K562 (cell line): Measurements from ENCODE around the gene NKG7. TPM values are rescaled to one million over a fixed set of nuclear protein-coding genes. Genes with fewer than 3 reads are reported as not detected.

Source experiments
- ARID2 ChIP-seq: fragments of 450-650 bp; IDR thresholded peaks from 2 replicates; pipeline ENCODE4 v1.6.1; 2017; ENCODE audit warnings: antibody characterized with exemption, mild to moderate bottlenecking
- CBFB ChIP-seq: sonication (generic); formaldehyde crosslinking; IDR thresholded peaks from 2 replicates; pipeline ENCODE4 v1.4.0; 2020; ENCODE audit warnings: mild to moderate bottlenecking, missing genetic modification reagents
- CCAR2 ChIP-seq: fragments of 200-400 bp; formaldehyde crosslinking; IDR thresholded peaks from 2 replicates; pipeline ENCODE4 v1.6.1; 2017; ENCODE audit warnings: mild to moderate bottlenecking, low read depth, low read length
- EP300 ChIP-seq: IDR thresholded peaks from 2 replicates; pipeline ENCODE4 v1.6.1; 2012; ENCODE audit warnings: low read length, improper control_type of control experiment
- HNRNPLL ChIP-seq: fragments of 200-400 bp; formaldehyde crosslinking; IDR thresholded peaks from 2 replicates; pipeline ENCODE4 v1.6.1; 2017; ENCODE audit warnings: low read length, low read depth, mild to moderate bottlenecking; ENCODE audit not compliant: poor library complexity, severe bottlenecking
- NR4A1 ChIP-seq, 2 experiments: fragments of 250-450 bp in 1 of 2; fragments of 450-650 bp in 1 of 2; sonication (Bioruptor Pico) in 1 of 2; IDR thresholded peaks; 2 replicates each; pipeline versions ENCODE4 v1.4.0 to v1.6.1; 2016 to 2020; ENCODE audit warnings: mild to moderate bottlenecking in 2 of 2, missing compliant biosample characterization in 1 of 2, missing genetic modification characterization in 1 of 2, moderate library complexity in 1 of 2
- SIN3A ChIP-seq, 2 experiments: fragments of 150-350 bp in 1 of 2; IDR thresholded peaks; 2 replicates each; pipeline ENCODE4 v1.6.1; 2011 to 2016; ENCODE audit warnings: borderline replicate concordance in 2 of 2, low read depth in 2 of 2, low read length in 2 of 2, mild to moderate bottlenecking in 2 of 2, moderate library complexity in 2 of 2; ENCODE audit not compliant: control insufficient read depth in 1 of 2
- TAF9B ChIP-seq: fragments of 450-650 bp; IDR thresholded peaks from 2 replicates; pipeline ENCODE4 v1.6.1; 2018; ENCODE audit warnings: mild to moderate bottlenecking; ENCODE audit not compliant: partially characterized antibody
- ZFX ChIP-seq: sonication (generic); formaldehyde crosslinking; IDR thresholded peaks from 2 replicates; pipeline ENCODE4 v1.8.0; 2022; ENCODE audit warnings: mild to moderate bottlenecking, missing genetic modification reagents, moderate library complexity
- ZNF24 ChIP-seq: fragments of 450-650 bp; IDR thresholded peaks from 2 replicates; pipeline ENCODE4 v1.6.1; 2016
- ZNF445 ChIP-seq: fragments of 250-450 bp; sonication (Bioruptor Pico); IDR thresholded peaks from 2 replicates; pipeline ENCODE4 v1.4.0; 2020; ENCODE audit warnings: low read depth, mild to moderate bottlenecking, moderate library complexity
- polyA plus RNA-seq, 8 experiments: library from polyadenylated mRNA; depleted of rRNA in 4 of 8; stranded (reverse) in 5 of 8; unstranded in 3 of 8; fragments of >200 nt; fragmentation: Nextera tagmentation in 2 of 8; fragmentation: Illumina TruSeq in 1 of 8; extraction: Ambion mirVana in 2 of 8; extraction: Trizol in 1 of 8; gene quantifications; 2 replicates each; pipeline versions ENCODE4 v1.2.1 to v1.2.3, GENCODE V29; 2011 to 2014; ENCODE audit warnings: inconsistent platforms in 1 of 8, missing spikeins in 1 of 8
- total RNA-seq, 7 experiments: library from RNA; depleted of rRNA in 6 of 7; stranded (reverse); fragments of >200 nt in 6 of 7; fragmentation: Illumina TruSeq in 2 of 7; extraction: Trizol in 2 of 7; gene quantifications; 2 replicates each; pipeline versions ENCODE4 v1.2.1 to v1.2.3, GENCODE V29; 2011 to 2021; ENCODE audit warnings: low replicate concordance in 1 of 7
- TF ChIP-seq, protein P1 (sequence below): fragments of 450-650 bp; IDR thresholded peaks from 2 replicates; pipeline ENCODE4 v1.6.1; 2016
- TF ChIP-seq, protein P2 (sequence below): fragments of 450-650 bp; IDR thresholded peaks from 2 replicates; pipeline ENCODE4 v1.6.1; 2018; ENCODE audit not compliant: partially characterized antibody
- TF ChIP-seq, protein P3 (sequence below): fragments of 250-450 bp; sonication (Bioruptor Pico); IDR thresholded peaks from 2 replicates; pipeline ENCODE4 v1.8.0; 2022; ENCODE audit warnings: moderate library complexity, mild to moderate bottlenecking, inconsistent platforms
- TF ChIP-seq, protein P4 (sequence below): sonication (generic); formaldehyde crosslinking; IDR thresholded peaks from 2 replicates; pipeline ENCODE4 v1.5.0; 2020; ENCODE audit warnings: missing genetic modification reagents
- TF ChIP-seq, protein P5 (sequence below): sonication (generic); formaldehyde crosslinking; IDR thresholded peaks from 2 replicates; pipeline ENCODE4 v1.8.1; 2022; ENCODE audit warnings: missing genetic modification reagents
- TF ChIP-seq, protein P6 (sequence below): fragments of 450-650 bp; conservative IDR thresholded peaks from 2 replicates; pipeline ENCODE4 v1.6.1; 2016; ENCODE audit warnings: missing genetic modification characterization, low read depth, mild to moderate bottlenecking, missing compliant biosample characterization, moderate library complexity

NKG7 gene
- total and polyA plus RNA-seq, 9 of the 15 experiments (the other 6 are each of a cell fraction or from before 2014, with no cell fraction given), result 0.30 to 0.70 (median 0.51) TPM; not detected in 2

DNA sequence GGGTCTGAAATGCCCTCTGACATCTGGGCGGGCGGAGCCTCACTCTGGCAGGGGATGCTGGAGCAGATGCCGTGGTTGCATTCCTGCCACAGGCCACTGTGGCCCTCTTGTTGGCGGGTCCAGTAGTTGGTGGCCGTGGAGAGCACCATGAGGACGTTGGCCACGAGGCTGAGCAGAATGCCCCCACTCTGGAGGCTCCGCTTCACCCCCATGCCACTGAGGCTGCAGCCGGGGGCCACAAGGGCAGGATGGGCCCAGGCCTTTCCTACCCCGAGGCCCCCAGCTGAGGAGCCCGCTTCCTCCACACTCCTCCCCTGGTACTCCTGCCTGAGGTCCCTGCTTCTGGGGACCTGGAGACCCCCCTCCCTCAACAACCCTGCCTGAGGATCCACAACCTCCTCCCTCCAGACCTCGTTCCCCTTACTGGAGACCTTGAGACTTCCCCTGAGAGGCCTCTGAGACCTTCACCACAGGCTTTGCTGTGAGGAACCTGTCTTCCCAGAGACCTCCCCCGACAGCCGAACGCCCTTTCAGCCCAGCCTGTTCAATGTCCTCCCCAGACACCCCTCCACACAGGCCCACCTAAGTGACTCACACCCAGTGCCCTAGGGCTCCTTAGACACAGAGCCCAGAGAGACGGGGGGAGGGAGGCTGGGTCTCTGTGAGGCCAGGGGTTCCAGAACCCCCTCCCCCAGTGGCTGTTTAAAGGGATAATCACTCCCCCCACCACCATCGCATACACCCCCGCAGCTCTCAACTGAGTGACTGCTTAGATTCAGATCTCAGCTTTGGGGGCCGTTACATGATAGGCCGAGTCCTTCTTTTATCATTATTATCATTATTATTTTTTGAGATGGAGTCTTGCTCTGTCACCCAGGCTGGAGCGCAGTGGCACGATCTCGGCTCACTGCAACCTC, 3.8 kb downstream of the NKG7 start, which contains the start of gene CLDND2 (continued):
- TF ChIP-seq, protein P1, sequence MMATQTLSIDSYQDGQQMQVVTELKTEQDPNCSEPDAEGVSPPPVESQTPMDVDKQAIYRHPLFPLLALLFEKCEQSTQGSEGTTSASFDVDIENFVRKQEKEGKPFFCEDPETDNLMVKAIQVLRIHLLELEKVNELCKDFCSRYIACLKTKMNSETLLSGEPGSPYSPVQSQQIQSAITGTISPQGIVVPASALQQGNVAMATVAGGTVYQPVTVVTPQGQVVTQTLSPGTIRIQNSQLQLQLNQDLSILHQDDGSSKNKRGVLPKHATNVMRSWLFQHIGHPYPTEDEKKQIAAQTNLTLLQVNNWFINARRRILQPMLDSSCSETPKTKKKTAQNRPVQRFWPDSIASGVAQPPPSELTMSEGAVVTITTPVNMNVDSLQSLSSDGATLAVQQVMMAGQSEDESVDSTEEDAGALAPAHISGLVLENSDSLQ, result peak; percentile 27; the same call in 1 of the 2 replicates
- TF ChIP-seq, protein P2, sequence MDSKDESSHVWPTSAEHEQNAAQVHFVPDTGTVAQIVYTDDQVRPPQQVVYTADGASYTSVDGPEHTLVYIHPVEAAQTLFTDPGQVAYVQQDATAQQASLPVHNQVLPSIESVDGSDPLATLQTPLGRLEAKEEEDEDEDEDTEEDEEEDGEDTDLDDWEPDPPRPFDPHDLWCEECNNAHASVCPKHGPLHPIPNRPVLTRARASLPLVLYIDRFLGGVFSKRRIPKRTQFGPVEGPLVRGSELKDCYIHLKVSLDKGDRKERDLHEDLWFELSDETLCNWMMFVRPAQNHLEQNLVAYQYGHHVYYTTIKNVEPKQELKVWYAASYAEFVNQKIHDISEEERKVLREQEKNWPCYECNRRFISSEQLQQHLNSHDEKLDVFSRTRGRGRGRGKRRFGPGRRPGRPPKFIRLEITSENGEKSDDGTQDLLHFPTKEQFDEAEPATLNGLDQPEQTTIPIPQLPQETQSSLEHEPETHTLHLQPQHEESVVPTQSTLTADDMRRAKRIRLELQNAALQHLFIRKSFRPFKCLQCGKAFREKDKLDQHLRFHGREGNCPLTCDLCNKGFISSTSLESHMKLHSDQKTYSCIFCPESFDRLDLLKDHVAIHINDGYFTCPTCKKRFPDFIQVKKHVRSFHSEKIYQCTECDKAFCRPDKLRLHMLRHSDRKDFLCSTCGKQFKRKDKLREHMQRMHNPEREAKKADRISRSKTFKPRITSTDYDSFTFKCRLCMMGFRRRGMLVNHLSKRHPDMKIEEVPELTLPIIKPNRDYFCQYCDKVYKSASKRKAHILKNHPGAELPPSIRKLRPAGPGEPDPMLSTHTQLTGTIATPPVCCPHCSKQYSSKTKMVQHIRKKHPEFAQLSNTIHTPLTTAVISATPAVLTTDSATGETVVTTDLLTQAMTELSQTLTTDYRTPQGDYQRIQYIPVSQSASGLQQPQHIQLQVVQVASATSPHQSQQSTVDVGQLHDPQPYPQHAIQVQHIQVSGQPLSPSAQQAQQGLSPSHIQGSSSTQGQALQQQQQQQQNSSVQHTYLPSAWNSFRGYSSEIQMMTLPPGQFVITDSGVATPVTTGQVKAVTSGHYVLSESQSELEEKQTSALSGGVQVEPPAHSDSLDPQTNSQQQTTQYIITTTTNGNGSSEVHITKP, result no peak
- TF ChIP-seq, protein P3, sequence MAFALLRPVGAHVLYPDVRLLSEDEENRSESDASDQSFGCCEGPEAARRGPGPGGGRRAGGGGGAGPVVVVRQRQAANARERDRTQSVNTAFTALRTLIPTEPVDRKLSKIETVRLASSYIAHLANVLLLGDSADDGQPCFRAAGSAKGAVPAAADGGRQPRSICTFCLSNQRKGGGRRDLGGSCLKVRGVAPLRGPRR (CRISPR knock-in tag), result no peak
- no peak for TF ChIP-seq TAF9B
- no peak for TF ChIP-seq CBFB (CRISPR knock-in tag)
- TF ChIP-seq, protein P4, sequence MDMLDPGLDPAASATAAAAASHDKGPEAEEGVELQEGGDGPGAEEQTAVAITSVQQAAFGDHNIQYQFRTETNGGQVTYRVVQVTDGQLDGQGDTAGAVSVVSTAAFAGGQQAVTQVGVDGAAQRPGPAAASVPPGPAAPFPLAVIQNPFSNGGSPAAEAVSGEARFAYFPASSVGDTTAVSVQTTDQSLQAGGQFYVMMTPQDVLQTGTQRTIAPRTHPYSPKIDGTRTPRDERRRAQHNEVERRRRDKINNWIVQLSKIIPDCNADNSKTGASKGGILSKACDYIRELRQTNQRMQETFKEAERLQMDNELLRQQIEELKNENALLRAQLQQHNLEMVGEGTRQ (CRISPR knock-in tag), result no peak
- no peak for TF ChIP-seq ZNF445 (CRISPR knock-in tag)
- TF ChIP-seq NR4A1 (CRISPR knock-in tag; IDR thresholded peaks at IDR 0.05), result no peak
- TF ChIP-seq NR4A1 (tag; IDR thresholded peaks at IDR 0.05), result no peak
- TF ChIP-seq, protein P5, sequence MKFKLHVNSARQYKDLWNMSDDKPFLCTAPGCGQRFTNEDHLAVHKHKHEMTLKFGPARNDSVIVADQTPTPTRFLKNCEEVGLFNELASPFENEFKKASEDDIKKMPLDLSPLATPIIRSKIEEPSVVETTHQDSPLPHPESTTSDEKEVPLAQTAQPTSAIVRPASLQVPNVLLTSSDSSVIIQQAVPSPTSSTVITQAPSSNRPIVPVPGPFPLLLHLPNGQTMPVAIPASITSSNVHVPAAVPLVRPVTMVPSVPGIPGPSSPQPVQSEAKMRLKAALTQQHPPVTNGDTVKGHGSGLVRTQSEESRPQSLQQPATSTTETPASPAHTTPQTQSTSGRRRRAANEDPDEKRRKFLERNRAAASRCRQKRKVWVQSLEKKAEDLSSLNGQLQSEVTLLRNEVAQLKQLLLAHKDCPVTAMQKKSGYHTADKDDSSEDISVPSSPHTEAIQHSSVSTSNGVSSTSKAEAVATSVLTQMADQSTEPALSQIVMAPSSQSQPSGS, result no peak
- no peak for TF ChIP-seq EP300
- TF ChIP-seq, protein P6, sequence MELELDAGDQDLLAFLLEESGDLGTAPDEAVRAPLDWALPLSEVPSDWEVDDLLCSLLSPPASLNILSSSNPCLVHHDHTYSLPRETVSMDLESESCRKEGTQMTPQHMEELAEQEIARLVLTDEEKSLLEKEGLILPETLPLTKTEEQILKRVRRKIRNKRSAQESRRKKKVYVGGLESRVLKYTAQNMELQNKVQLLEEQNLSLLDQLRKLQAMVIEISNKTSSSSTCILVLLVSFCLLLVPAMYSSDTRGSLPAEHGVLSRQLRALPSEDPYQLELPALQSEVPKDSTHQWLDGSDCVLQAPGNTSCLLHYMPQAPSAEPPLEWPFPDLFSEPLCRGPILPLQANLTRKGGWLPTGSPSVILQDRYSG (tag), result no peak
- no peak for TF ChIP-seq ZNF24
- peak; percentile 46; the same call in 1 of the 2 replicates for TF ChIP-seq ZFX (CRISPR knock-in tag)
- no peak for TF ChIP-seq SIN3A (IDR thresholded peaks at IDR 0.05; ENCODE audit: borderline replicate concordance in 2 of 2, control insufficient read depth in 1 of 2, low read depth in 2 of 2, low read length in 2 of 2)
- TF ChIP-seq HNRNPLL, result no peak
- TF ChIP-seq ARID2, result no peak
- TF ChIP-seq CCAR2, result no peak
